Activated CD4-positive, alpha-beta T cell treated with anti-CD3 and anti-CD28 coated beads for 36 hours (primary cell): Measurements from ENCODE around the gene NINL. TPM values are rescaled to one million over a fixed set of nuclear protein-coding genes. Genes with fewer than 3 reads are reported as not detected.
"Not testable (repeated sequence)": the region's sequence is repeated elsewhere in the genome, so short reads cannot be mapped to it uniquely, and the experiment has no call there.

Experiments
- ATAC-seq: fragments of 200-7000 bp; cut with Tn5 transposase; one replicate; pipeline ENCODE4 v1.10.0; 2021; ENCODE audit warnings: mild to moderate bottlenecking, moderate library complexity
- CTCF ChIA-PET: fragments of 350-600 bp; sonication (Branson Sonifier 250); formaldehyde crosslinking; loops from one replicate; lab custom pipeline; 2021; ENCODE audit warnings: antibody characterized with exemption; lab: Charles Lee
- POLR2A ChIA-PET: fragments of 350-600 bp; sonication (Branson Sonifier 250); formaldehyde crosslinking; loops from one replicate; lab custom pipeline; 2021; ENCODE audit warnings: antibody characterized with exemption, inconsistent platforms; lab: Charles Lee
- DNase-seq: peaks from one replicate; pipeline ENCODE4 v3.0.0-alpha.2; 2020
- H3K27ac Mint-ChIP-seq: one replicate; pipeline ENCODE4 v1.8.0; 2021; ENCODE audit warnings: mixed read lengths
- H3K27me3 Mint-ChIP-seq: one replicate; pipeline ENCODE4 v1.8.0; 2021; ENCODE audit warnings: mixed read lengths
- H3K36me3 Mint-ChIP-seq: one replicate; pipeline ENCODE4 v1.8.0; 2021; ENCODE audit warnings: low read depth, mixed read lengths
- H3K4me1 Mint-ChIP-seq: one replicate; pipeline ENCODE4 v1.8.0; 2021; ENCODE audit warnings: mixed read lengths
- H3K4me3 Mint-ChIP-seq: one replicate; pipeline ENCODE4 v1.8.0; 2021; ENCODE audit warnings: mild to moderate bottlenecking, moderate library complexity, mixed read lengths
- H3K9me3 Mint-ChIP-seq: one replicate; pipeline ENCODE4 v1.8.0; 2021; ENCODE audit warnings: low read depth, mixed read lengths
- intact Hi-C, 2 experiments: fragments of 100-400 bp; cut with DNase I in 1 of 2; cut with micrococcal nuclease in 1 of 2; formaldehyde crosslinking; loops; one replicate each; pipeline versions ENCODE4 v1.14.2 to v1.15.1; 2022 to 2024; cut with DNase I, micrococcal nuclease
- total RNA-seq, 2 experiments: library from RNA; stranded (reverse); gene quantifications; one replicate each; pipeline ENCODE4 v1.2.3, GENCODE V29; 2021

Gene NINL
- total RNA-seq, 2 experiments from 2014 or later: 3.3 to 4.1 TPM

DNA sequence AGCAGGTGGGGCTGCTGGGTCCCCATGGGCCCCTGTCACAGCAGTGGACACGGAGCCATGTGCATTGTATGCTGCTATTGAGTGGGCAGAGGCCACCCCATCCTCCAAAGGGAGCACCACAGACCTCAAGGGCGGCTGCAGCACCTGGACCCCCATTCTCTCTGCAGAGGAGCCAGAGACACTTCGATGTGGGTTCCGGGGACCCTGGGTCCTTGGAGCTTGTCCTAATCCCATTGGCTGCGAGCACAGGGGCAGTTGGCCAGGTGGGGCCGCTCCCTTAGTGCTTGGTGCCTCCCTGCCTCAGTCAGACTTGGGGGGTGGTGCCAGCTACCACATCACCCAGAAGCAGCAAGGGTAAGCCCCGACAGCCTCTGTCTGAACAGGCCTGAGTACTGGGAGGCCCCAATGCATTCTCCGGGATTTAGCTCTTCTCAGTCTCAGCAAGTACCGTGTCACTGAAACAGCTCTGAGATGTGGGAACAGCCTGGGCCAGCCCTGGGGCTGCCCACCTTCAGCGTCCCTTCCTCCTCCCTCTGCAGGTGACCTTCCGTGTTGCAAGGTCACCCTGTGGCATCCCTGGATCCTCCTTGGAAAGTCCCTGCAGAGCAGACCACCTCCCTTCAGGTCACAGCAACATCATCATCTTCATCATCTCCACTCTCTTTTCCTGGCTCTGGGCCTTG, 104.0 kb downstream of the NINL start:
- no peaks in the 10 kb centered on the region for H3K36me3 Mint-ChIP-seq
- no peak for DNase-seq
- ChIA-PET CTCF (interaction anchor here (0.6 kb wide), 1 partner anchor 415 kb away, joined by 3 read pairs; no protein-coding TSS in a partner anchor), POLR2A (no interaction called here)
- peaks cover 22% of the 10 kb centered on the region for H3K4me1 Mint-ChIP-seq
- ATAC-seq: no peak
- intact Hi-C loops: loop anchor here in 1 of 2 experiments (10.0 kb wide), 1 partner anchor 103 kb away; the partner anchor contains the start of gene NINL
- H3K4me3 Mint-ChIP-seq: no peak overlapping the region
- H3K27me3 Mint-ChIP-seq: no peaks in the 10 kb centered on the region
- no peak overlapping the region for H3K27ac Mint-ChIP-seq
- no peaks in the 10 kb centered on the region for H3K9me3 Mint-ChIP-seq

DNA sequence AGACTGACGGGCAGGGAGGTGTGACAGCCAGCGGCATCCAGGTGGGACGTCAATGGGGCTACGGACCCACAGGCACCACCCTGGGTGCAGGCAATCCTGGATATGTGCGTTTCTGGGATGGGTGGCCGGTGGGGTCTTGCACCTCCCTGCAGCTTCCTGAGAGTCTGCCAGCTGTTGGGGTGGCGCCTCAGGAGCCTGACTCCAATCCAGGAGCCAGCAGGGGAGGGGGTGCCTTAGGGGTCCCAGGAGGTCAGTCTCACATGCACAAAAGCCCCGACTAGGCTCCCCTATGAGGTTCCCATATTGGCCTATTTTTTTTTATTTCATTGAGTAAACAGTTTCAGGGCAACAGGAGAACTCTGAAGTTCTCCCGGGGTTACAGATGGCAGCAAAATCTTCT, 104.5 kb downstream of the NINL start:
- H3K9me3 Mint-ChIP-seq: no peaks in the 10 kb centered on the region
- H3K36me3 Mint-ChIP-seq: no peaks in the 10 kb centered on the region
- H3K27ac Mint-ChIP-seq: no peak overlapping the region
- H3K4me1 Mint-ChIP-seq: peaks cover 19% of the 10 kb centered on the region
- ChIA-PET POLR2A (no interaction called here), CTCF (interaction anchor here (0.6 kb wide), 1 partner anchor 414 kb away, joined by 3 read pairs; no protein-coding TSS in a partner anchor)
- no peak overlapping the region for H3K4me3 Mint-ChIP-seq
- H3K27me3 Mint-ChIP-seq: no peaks in the 10 kb centered on the region
- intact Hi-C loops: loop anchor here in 1 of 2 experiments (10.0 kb wide), 1 partner anchor 104 kb away; the partner anchor contains the start of gene NINL
- no peak for ATAC-seq
- DNase-seq: no peak

DNA sequence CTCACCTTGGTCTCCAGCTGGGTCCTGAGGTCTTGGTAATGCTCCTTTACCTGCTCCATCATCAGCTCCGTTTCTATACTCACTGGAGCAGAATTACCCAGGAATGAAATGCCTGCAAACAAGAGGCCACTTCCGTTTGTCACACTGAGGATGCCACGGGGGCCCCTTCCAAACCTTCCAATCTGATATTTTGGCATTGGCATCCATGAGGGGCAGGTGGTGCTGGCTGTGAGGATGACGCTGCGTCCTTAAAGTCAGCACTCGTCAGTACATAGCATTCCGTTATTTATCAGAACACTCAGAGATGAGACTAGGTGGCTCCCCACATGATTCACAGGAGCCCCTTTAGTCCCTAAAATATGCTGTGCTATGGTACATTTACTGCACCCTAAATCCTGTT, 105.2 kb downstream of the NINL start:
- DNase-seq (no peak), ATAC-seq (no peak)
- H3K27ac Mint-ChIP-seq: no peak overlapping the region
- H3K9me3 Mint-ChIP-seq: no peaks in the 10 kb centered on the region
- CTCF ChIA-PET: interaction anchor here (1.1 kb wide), 1 partner anchor 9 kb away, joined by 4 read pairs; no protein-coding TSS in a partner anchor
- H3K36me3 Mint-ChIP-seq: no peaks in the 10 kb centered on the region
- intact Hi-C loops: loop anchor here in 1 of 2 experiments (10.0 kb wide), 1 partner anchor 105 kb away; the partner anchor contains the start of gene NINL
- POLR2A ChIA-PET: no interaction called here
- peaks cover 14% of the 10 kb centered on the region for H3K4me1 Mint-ChIP-seq
- no peak overlapping the region for H3K4me3 Mint-ChIP-seq
- H3K27me3 Mint-ChIP-seq: no peaks in the 10 kb centered on the region

DNA sequence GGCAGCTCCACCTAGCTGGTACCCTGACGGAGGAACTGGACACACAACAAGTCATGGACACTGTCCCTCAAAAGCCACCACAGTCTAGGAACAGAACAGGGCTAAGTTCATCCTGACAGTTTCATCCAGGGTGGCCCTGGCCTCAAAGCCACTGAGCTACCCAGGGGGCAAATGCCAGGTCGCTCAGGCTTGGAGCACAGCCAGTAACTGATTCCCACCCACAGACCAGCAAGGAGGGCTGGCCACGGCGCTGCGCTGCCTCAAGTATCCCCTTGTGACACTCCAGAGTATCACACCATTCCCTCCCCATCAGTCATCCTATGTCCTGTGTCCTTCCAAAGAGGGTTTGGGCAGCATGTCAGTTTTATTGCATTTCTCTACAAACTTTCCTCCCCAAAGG, 105.7 kb downstream of the NINL start:
- Mint-ChIP-seq H3K27me3 (no peaks in the 10 kb centered on the region), H3K9me3 (no peaks in the 10 kb centered on the region), H3K36me3 (no peaks in the 10 kb centered on the region), H3K4me3 (no peak overlapping the region), H3K27ac (no peak overlapping the region), H3K4me1 (peaks cover 9% of the 10 kb centered on the region)
- intact Hi-C loops: loop anchor here in 1 of 2 experiments (10.0 kb wide), 1 partner anchor 105 kb away; the partner anchor contains the start of gene NINL
- ATAC-seq (no peak), DNase-seq (no peak)
- POLR2A ChIA-PET: no interaction called here
- CTCF ChIA-PET: interaction anchor here (1.1 kb wide), 1 partner anchor 9 kb away, joined by 4 read pairs; no protein-coding TSS in a partner anchor

DNA sequence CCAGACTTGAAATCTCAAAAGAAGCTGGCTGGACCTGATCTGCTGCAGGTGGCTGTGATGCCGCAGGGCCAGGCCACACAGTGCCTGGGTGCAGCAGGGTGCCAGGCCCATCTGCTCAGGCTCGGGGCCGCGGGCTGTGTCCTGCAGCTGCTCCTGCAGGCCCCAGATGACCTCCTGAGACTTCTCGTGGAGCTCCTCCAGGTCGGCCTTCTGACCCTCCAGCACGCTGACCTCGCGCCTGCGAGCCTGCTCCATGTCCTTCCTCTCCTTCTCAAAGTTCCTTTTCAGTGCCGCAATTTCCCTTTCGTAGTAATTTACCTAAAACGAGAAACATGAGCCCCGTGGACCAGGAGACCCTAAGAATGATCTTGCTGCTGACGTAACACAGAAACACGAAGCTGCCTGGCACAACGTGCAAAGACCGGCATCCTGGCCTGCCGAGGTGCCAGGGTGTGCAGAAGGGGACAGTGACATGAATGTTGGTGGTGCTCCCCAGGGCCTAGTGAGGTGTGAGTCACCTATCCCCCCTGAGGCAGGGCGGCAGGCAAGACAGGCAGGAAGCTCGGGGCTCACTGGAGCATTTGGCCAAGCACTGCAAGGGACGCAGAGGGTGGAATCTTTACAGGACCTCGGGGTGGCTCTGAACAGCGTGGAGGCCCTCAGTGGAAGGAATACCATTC, 106.3 kb downstream of the NINL start:
- CTCF ChIA-PET: no interaction called here
- H3K4me3 Mint-ChIP-seq: no peak overlapping the region

DNA sequence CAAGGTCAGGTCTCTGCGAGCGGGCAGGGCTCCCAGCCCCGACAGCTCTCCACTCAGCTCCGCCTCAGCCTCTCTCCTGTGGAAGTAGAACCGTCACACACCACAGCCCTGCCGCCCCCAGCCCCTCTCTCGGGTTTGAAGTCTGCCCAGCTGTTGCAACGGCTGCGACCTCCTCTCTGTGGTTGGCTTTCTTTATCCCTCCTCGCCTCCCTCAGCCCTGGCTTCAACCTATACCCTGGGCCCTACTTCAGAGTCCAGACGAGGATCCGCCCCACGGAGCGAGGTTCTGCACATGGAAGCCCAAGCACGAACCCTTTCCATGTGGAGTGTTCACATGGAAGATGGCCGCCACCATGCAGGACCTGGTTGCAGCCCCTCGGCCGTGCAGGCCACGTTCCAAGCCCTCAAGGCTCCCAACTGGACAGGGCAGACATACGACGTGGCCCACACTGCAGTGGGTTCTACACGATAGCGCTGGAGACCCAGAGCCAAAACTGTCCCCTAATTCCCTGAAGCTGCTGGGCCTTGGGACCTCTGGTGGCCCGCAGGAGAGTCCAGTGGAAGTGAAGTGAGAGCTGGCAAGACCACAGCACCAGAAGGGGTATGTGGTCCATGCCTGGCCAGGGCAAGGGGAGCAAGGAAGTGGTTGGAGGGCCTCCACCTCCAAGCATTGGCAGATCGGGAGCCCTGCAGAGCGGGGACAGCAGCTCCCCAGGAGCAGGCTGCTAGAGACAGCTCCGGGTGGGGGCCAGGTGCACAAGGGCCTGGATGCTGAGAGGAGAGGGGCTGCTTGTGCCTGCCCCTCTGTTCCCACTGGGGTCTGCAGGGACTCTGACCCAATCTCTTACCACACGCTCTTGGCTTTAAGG, 108.1 kb downstream of the NINL start:
- Mint-ChIP-seq H3K9me3 (no peaks in the 10 kb centered on the region), H3K27ac (no peak overlapping the region), H3K4me3 (no peak overlapping the region), H3K36me3 (no peaks in the 10 kb centered on the region), H3K27me3 (no peaks in the 10 kb centered on the region), H3K4me1 (no peaks in the 10 kb centered on the region)
- DNase-seq: no peak
- intact Hi-C loops: no loop called here
- ATAC-seq: no peak
- POLR2A ChIA-PET: no interaction called here
- CTCF ChIA-PET: interaction anchor here (0.6 kb wide), 3 partner anchors 11 to 1969 kb away, joined by 3 read pairs; no protein-coding TSS in a partner anchor

More for the DNA sequence above, 106.3 kb downstream of the NINL start:
- Mint-ChIP-seq H3K27ac (no peak overlapping the region), H3K9me3 (no peaks in the 10 kb centered on the region), H3K27me3 (no peaks in the 10 kb centered on the region), H3K36me3 (no peaks in the 10 kb centered on the region), H3K4me1 (peaks cover 3% of the 10 kb centered on the region)
- no peak for ATAC-seq
- DNase-seq: no peak
- intact Hi-C loops: no loop called here
- POLR2A ChIA-PET: no interaction called here

DNA sequence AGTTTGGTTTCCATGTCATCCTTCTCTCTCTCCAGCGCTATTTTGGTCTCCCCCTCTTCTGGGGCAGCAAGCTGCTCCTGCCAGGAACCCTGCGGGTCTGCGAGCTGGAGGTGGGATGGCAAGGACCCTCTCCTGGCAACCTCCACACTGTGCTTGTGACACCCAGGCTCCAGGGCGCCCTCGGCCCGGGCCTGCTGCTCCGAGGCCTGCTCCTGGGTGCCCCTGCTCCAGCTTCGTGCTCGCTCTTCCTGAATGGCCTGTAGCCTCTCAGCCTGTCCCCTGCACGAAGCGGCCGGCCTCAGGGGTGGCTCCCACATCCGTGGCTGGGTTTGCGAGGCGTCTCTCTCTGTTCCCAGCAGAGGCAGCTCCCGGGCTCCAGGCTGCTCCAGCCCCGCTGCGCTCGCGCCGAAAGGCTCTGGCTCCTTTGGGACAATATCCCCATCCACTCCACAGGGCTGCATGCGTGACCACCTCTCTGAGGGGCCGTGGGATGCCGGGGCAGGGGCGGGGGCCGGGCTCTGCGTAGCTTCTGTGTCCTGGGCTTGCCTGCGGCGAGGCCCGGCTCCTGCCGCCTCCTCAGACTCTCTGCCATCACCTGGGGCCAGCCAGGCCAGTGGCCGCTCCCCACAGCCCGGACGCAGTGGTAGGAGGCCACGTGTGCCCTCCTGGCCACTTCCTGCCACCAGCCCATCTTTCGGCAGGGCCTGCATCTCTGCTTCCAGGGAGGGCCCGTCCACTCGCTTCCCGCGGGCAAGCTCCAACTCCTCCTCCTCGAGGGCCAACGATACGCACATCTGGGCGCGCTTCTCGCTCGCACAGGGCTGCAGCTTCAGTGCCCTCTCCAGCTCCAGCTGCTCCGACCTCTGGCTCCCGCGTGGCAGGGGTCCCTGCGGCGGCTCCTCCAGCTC, 109.0 kb downstream of the NINL start:
- H3K4me1 Mint-ChIP-seq: no peaks in the 10 kb centered on the region
- H3K4me3 Mint-ChIP-seq: no peak overlapping the region
- ATAC-seq: no peak
- no peak for DNase-seq
- ChIA-PET POLR2A (no interaction called here), CTCF (no interaction called here)
- H3K27ac Mint-ChIP-seq: no peak overlapping the region
- intact Hi-C loops: no loop called here
- H3K9me3 Mint-ChIP-seq: no peaks in the 10 kb centered on the region
- H3K27me3 Mint-ChIP-seq: no peaks in the 10 kb centered on the region
- no peaks in the 10 kb centered on the region for H3K36me3 Mint-ChIP-seq

DNA sequence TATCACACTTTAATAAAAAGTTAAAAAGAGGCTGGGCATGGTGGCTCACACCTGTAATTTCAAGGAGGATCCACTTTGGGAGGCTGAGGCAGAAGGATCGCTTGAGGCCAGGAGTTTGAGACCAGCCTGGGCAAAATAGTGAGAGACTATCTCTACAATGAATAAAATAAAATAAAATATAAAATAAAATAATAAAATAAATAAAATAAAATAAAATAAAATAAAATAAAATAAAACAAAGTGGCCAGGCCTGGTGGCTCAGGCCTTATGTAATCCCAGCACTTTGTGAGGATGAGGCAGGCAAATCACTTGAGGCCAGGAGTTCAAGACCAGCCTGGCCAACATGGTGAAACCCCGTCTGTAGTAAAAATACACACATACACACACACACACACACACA, 112.0 kb downstream of the NINL start:
- H3K4me1 Mint-ChIP-seq, CTCF ChIA-PET, H3K36me3 Mint-ChIP-seq, ATAC-seq, DNase-seq, H3K27ac Mint-ChIP-seq, H3K9me3 Mint-ChIP-seq, POLR2A ChIA-PET, H3K4me3 Mint-ChIP-seq, H3K27me3 Mint-ChIP-seq: not testable (repeated sequence)
- intact Hi-C loops: loop anchor here in 1 of 2 experiments (5.0 kb wide), 2 partner anchors 49 to 199 kb away; no protein-coding TSS in a partner anchor

DNA sequence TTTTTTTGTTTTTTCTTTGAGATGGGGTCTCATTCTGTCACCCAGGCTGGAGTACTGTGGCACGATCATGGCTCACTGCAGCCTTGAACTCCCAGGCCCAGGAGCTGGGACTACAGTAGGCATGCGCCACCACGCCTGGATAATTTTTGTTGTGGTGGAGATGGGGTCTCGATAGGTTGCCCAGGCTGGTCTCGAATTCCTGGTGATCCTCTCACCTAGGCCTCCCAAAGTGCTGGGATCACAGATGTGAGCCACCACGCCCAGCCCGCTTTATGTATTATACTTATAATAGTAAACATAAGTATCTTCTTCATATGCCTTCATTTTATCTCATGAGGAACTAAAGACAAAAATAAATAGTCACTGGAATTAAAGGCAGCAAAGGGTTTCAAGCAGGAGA, 114.3 kb downstream of the NINL start:
- peaks cover 4% of the 10 kb centered on the region for H3K4me1 Mint-ChIP-seq
- ChIA-PET POLR2A (no interaction called here), CTCF (interaction anchor here (1.1 to 1.4 kb wide), 2 partner anchors 9 to 82 kb away, joined by 4 read pairs; no protein-coding TSS in a partner anchor)
- no peak overlapping the region for H3K27ac Mint-ChIP-seq
- no peaks in the 10 kb centered on the region for H3K36me3 Mint-ChIP-seq
- ATAC-seq (no peak), DNase-seq (no peak)
- no peaks in the 10 kb centered on the region for H3K27me3 Mint-ChIP-seq
- H3K4me3 Mint-ChIP-seq: no peak overlapping the region
- intact Hi-C loops: loop anchor here in 1 of 2 experiments (5.0 kb wide), 2 partner anchors 51 to 201 kb away; no protein-coding TSS in a partner anchor
- H3K9me3 Mint-ChIP-seq: no peaks in the 10 kb centered on the region

DNA sequence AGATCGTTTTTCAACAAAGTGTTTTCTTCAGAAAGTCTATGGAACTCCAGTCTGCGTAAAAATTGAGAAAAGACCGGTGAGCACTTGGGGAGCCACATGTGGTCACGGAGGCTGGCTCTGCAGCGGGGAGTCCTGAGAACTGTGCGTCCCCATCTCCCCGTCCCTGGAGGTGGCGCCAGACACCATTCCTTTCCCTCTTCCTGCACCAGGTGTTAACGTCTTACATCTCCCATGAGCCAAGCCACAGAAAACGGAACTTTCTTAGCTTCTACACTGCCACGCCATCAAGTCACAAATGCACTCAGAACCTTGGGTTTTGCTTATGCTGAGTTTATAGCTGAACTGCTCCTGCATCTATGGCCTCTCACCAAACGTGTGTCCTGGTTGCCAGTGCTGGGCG, 115.3 kb downstream of the NINL start:
- no peaks in the 10 kb centered on the region for H3K36me3 Mint-ChIP-seq
- H3K4me3 Mint-ChIP-seq: no peak overlapping the region
- intact Hi-C loops: loop anchor here in 1 of 2 experiments (5.0 kb wide), 2 partner anchors 52 to 202 kb away; no protein-coding TSS in a partner anchor
- H3K9me3 Mint-ChIP-seq: no peaks in the 10 kb centered on the region
- POLR2A ChIA-PET: no interaction called here
- no peaks in the 10 kb centered on the region for H3K27me3 Mint-ChIP-seq
- H3K27ac Mint-ChIP-seq: no peak overlapping the region
- H3K4me1 Mint-ChIP-seq: peaks cover 4% of the 10 kb centered on the region
- peak; percentile 85 for ATAC-seq
- CTCF ChIA-PET: interaction anchor here (0.6 to 1.4 kb wide), 5 partner anchors 10 to 474 kb away, joined by 3 to 4 read pairs (median 4); no protein-coding TSS in a partner anchor
- peak; percentile 73 for DNase-seq
